Naive thymus-derived CD8-positive, alpha-beta T cell (primary cell): Measurements from ENCODE around the gene MNAT1. TPM values are rescaled to one million over a fixed set of nuclear protein-coding genes. Genes with fewer than 3 reads are reported as not detected.

Source experiments
- ATAC-seq, 2 donors: fragments of 150-1000 bp; cut with Tn5 transposase in 1 of 2; sonication (Bioruptor Pico), chemical (Tn5 transposase) in 1 of 2; 1 replicate in 1 of 2; 2 replicates in 1 of 2; pipeline ENCODE4 v1.10.0; 2021; ENCODE audit warnings: mild to moderate bottlenecking in 2 of 2, moderate library complexity in 2 of 2
- POLR2A ChIA-PET: fragments of 350-600 bp; sonication (Branson Sonifier 250); formaldehyde crosslinking; loops from one replicate; lab custom pipeline; 2021; ENCODE audit warnings: antibody characterized with exemption; lab: Charles Lee
- DNase-seq, 10 donors: peaks; one replicate each; pipeline versions ENCODE4 v3.0.0 to v3.0.0-alpha.2; 2020 to 2022
- H3K27ac Mint-ChIP-seq, 10 donors: one replicate each; pipeline ENCODE4 v1.8.0; 2020 to 2022; ENCODE audit warnings: mild to moderate bottlenecking in 10 of 10, mixed read lengths in 10 of 10, moderate library complexity in 4 of 10, inconsistent platforms in 1 of 10
- H3K27me3 Mint-ChIP-seq, 5 donors: one replicate each; pipeline ENCODE4 v1.8.0; 2021 to 2022; ENCODE audit warnings: mixed read lengths in 5 of 5
- H3K36me3 Mint-ChIP-seq, 3 donors: one replicate each; pipeline ENCODE4 v1.8.0; 2020 to 2022; ENCODE audit warnings: mixed read lengths in 3 of 3, mild to moderate bottlenecking in 2 of 3, inconsistent platforms in 1 of 3
- H3K4me1 Mint-ChIP-seq, 4 donors: one replicate each; pipeline ENCODE4 v1.8.0; 2021 to 2022; ENCODE audit warnings: mixed read lengths in 4 of 4
- H3K4me3 Mint-ChIP-seq, 10 donors: one replicate each; pipeline ENCODE4 v1.8.0; 2020 to 2022; ENCODE audit warnings: mild to moderate bottlenecking in 10 of 10, mixed read lengths in 10 of 10, moderate library complexity in 6 of 10, inconsistent platforms in 1 of 10
- H3K9me3 Mint-ChIP-seq, 9 donors: one replicate each; pipeline ENCODE4 v1.8.0; 2020 to 2022; ENCODE audit warnings: mixed read lengths in 9 of 9, mild to moderate bottlenecking in 3 of 9, inconsistent platforms in 1 of 9, moderate library complexity in 1 of 9
- polyA plus RNA-seq, 3 donors: library from polyadenylated mRNA; unstranded; fragments of 300-500 nt; fragmentation: Illumina TruSeq; gene quantifications; one replicate each; pipeline ENCODE4 v1.2.3, GENCODE V29; 2021
- total RNA-seq, 8 experiments: library from RNA in 2 of 8; stranded (reverse) in 2 of 8; gene quantifications; one replicate each; pipeline ENCODE4 v1.2.3 and lab custom pipeline; 2021 to 2026

The MNAT1 gene
- total RNA-seq (10 to 100 TPM; 19.1 to 19.6 TPM), polyA plus RNA-seq (10 to 100 TPM; 16.4 to 21.7 (median 17.3) TPM), total RNA-seq (lab: John Stamatoyannopoulos, UW) (12.1 to 29.8 (median 14.5) reads per million in 6 experiments)

GRCh38 chr14:60734465-60735242, at the start of gene MNAT1:
MNAT1 (plus strand) TSS chr14:60734761; CDS start chr14:60734863, 102 bp downstream.
- peaks cover 0 to 27% (median 8%) of the 10 kb centered on the region in 5 donors for H3K27me3 Mint-ChIP-seq
- H3K4me1 Mint-ChIP-seq, result peaks cover 16 to 35% (median 34%) of the 10 kb centered on the region in 4 donors
- peak; percentile 97 to 98 for ATAC-seq
- peaks cover 0 to 4% (median 0%) of the 10 kb centered on the region in 9 donors for H3K9me3 Mint-ChIP-seq
- POLR2A ChIA-PET, result interaction anchor here (0.6 to 0.8 kb wide), 2 partner anchors 14 to 246 kb away, joined by 3 read pairs; partner anchors contain the start of genes SLC38A6 and TRMT5
- peak within 1 kb of the TSS; percentile 89 to 100 (median 98) for H3K27ac Mint-ChIP-seq
- H3K4me3 Mint-ChIP-seq, result peak within 1 kb of the TSS; percentile 95 to 100 (median 99)
- peak; percentile 60 to 86 (median 76) for DNase-seq
- H3K36me3 Mint-ChIP-seq, result peaks cover 0 to 4% (median 3%) of the 10 kb centered on the region in 3 donors

DNA sequence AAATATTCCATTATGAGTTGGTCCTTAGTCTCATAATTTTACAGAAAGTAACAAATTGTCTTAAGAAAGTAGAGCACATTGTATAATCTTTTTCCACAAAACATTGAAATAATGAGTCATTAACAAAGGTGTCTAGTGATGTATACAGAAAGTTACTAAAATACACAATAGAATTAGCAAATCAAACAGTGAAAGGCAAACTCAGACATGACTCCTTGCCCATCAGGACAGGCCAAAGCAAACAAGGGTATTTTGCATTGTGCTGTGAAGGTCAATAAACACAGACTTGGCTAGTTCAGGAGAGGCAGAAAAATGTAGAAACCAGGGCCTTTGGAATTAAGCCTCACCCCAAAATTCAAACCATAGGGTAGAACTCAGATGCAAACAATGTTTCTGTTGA, 47.7 kb upstream of the MNAT1 start:
- DNase-seq (no peak), ATAC-seq (no peak)
- Mint-ChIP-seq H3K27ac (no peak overlapping the region), H3K27me3 (peaks cover 0 to 21% (median 6%) of the 10 kb centered on the region in 5 donors), H3K9me3 (peaks cover 0 to 5% (median 0%) of the 10 kb centered on the region in 9 donors), H3K4me3 (no peak overlapping the region), H3K4me1 (no peaks in the 10 kb centered on the region), H3K36me3 (no peaks in the 10 kb centered on the region)
- POLR2A ChIA-PET, result no interaction called here

DNA sequence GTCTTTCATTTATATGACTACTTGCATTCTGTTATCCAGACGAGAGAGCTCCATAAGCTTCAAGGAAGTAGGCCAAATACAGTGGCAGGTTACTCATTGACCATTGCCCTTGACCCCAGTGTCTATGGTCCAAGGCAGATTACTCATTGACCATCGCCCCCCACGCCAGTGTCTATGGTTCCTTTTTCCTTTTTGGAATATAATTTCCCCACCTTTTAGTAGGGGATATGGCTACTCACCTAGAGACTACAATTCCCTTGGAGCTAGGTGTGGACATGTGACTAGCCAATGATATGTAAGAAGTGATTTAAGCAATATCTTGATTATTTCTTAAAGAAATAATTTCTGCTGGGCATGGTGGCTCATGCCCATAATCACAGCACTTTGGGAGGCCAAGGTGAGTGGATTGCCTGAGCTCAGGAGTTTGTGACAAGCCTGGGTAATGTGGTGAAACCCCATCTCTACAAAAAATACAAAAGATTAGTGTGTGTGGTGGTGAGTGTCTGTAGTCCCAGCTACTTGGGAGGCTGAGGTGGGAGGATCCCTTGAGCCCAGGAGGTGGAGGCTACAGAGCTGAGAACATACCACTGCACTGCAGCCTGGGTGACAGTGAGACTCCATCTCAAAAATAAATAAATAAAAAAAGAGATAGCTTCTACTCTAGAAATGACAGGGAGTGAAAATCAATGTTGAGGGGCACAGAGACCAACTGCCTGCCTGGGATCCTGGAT, 43.0 kb upstream of the MNAT1 start:
- no peak for DNase-seq
- Mint-ChIP-seq H3K4me1 (no peaks in the 10 kb centered on the region), H3K4me3 (no peak overlapping the region), H3K9me3 (peaks cover 0 to 4% (median 0%) of the 10 kb centered on the region in 9 donors), H3K27ac (peak overlapping the region in 1 of 10 donors; percentile 81), H3K36me3 (no peaks in the 10 kb centered on the region), H3K27me3 (peaks cover 4 to 20% (median 8%) of the 10 kb centered on the region in 5 donors)
- no peak for ATAC-seq
- POLR2A ChIA-PET, result interaction anchor here (0.6 kb wide), 1 partner anchor 11 kb away, joined by 5 read pairs; no protein-coding TSS in a partner anchor

GRCh38 chr14:60695327-60695726, 39.2 kb upstream of the MNAT1 start:
- no peak for ATAC-seq
- Mint-ChIP-seq H3K4me3 (no peak overlapping the region), H3K36me3 (peaks cover 0 to 12% (median under 1%) of the 10 kb centered on the region in 3 donors), H3K4me1 (no peaks in the 10 kb centered on the region), H3K27me3 (peaks cover 4 to 50% (median 17%) of the 10 kb centered on the region in 5 donors), H3K9me3 (peaks cover 6 to 26% (median 16%) of the 10 kb centered on the region in 9 donors), H3K27ac (no peak overlapping the region)
- POLR2A ChIA-PET, result no interaction called here
- no peak for DNase-seq

- H3K4me1 Mint-ChIP-seq, result no peaks in the 10 kb centered on the region
- no peak for DNase-seq
- no peak overlapping the region for H3K4me3 Mint-ChIP-seq
- peaks cover 10 to 53% (median 32%) of the 10 kb centered on the region in 9 donors for H3K9me3 Mint-ChIP-seq
- POLR2A ChIA-PET, result no interaction called here
- peaks cover 3 to 22% (median 10%) of the 10 kb centered on the region in 3 donors for H3K36me3 Mint-ChIP-seq
- no peak for ATAC-seq
- no peak overlapping the region for H3K27ac Mint-ChIP-seq
- peaks cover 5 to 51% (median 24%) of the 10 kb centered on the region in 5 donors for H3K27me3 Mint-ChIP-seq
These were observed 34.0 kb upstream of the MNAT1 start for GRCh38 chr14:60700598-60700997.

GRCh38 chr14:60705100-60705499, 29.5 kb upstream of the MNAT1 start:
- Mint-ChIP-seq H3K27me3 (peaks cover 10 to 43% (median 18%) of the 10 kb centered on the region in 5 donors), H3K9me3 (peaks cover 4 to 29% (median 18%) of the 10 kb centered on the region in 9 donors), H3K4me3 (no peak overlapping the region), H3K4me1 (no peaks in the 10 kb centered on the region), H3K27ac (no peak overlapping the region), H3K36me3 (peaks cover 3 to 12% (median 10%) of the 10 kb centered on the region in 3 donors)
- DNase-seq (no peak), ATAC-seq (no peak)
- POLR2A ChIA-PET, result no interaction called here

GRCh38 chr14:60707858-60708257, 26.7 kb upstream of the MNAT1 start:
- ATAC-seq (no peak), DNase-seq (no peak)
- H3K27me3 Mint-ChIP-seq, result peaks cover 10 to 43% (median 22%) of the 10 kb centered on the region in 5 donors
- H3K27ac Mint-ChIP-seq, result no peak overlapping the region
- POLR2A ChIA-PET, result no interaction called here
- no peaks in the 10 kb centered on the region for H3K36me3 Mint-ChIP-seq
- H3K4me1 Mint-ChIP-seq, result no peaks in the 10 kb centered on the region
- no peak overlapping the region for H3K4me3 Mint-ChIP-seq
- peaks cover 0 to 7% (median 0%) of the 10 kb centered on the region in 9 donors for H3K9me3 Mint-ChIP-seq

GRCh38 chr14:60710494-60710893, 24.1 kb upstream of the MNAT1 start:
- H3K9me3 Mint-ChIP-seq, result no peaks in the 10 kb centered on the region
- no peak overlapping the region for H3K27ac Mint-ChIP-seq
- H3K4me3 Mint-ChIP-seq, result no peak overlapping the region
- H3K4me1 Mint-ChIP-seq, result no peaks in the 10 kb centered on the region
- no peak for DNase-seq
- peaks cover 5 to 45% (median 18%) of the 10 kb centered on the region in 5 donors for H3K27me3 Mint-ChIP-seq
- no peaks in the 10 kb centered on the region for H3K36me3 Mint-ChIP-seq
- POLR2A ChIA-PET, result no interaction called here
- ATAC-seq, result no peak

DNA sequence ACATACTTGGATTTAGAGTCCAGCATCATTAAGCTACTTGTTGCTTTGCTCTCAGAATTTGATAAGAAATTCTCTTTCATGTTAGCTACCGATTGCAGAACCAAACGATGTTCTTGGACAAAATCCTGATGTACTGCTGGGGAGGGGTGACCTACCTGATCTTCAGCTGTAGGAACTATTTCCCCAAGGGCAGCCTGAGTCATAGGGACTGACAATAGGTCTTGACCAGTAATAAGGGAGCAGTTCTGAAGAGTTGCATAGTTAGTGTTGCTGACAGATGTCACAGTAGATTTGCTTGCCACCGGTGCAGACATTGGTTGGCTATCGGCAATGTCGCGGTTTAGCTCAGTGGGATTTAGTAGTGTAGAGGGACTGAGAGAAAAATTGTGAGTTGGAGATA, 21.0 kb upstream of the MNAT1 start:
- Mint-ChIP-seq H3K27me3 (peaks cover 4 to 38% (median 26%) of the 10 kb centered on the region in 5 donors), H3K9me3 (no peaks in the 10 kb centered on the region), H3K4me1 (no peaks in the 10 kb centered on the region), H3K27ac (peak overlapping the region in 1 of 10 donors; percentile 24), H3K36me3 (no peaks in the 10 kb centered on the region), H3K4me3 (no peak overlapping the region)
- ATAC-seq, result no peak
- no peak for DNase-seq
- POLR2A ChIA-PET, result no interaction called here

GRCh38 chr14:60720391-60720790, 14.2 kb upstream of the MNAT1 start:
- ATAC-seq (no peak), DNase-seq (no peak)
- Mint-ChIP-seq H3K36me3 (no peaks in the 10 kb centered on the region), H3K4me1 (peaks cover 13 to 32% (median 22%) of the 10 kb centered on the region in 4 donors), H3K4me3 (peak overlapping the region in 9 of 10 donors; percentile 41 to 91 (median 74)), H3K9me3 (no peaks in the 10 kb centered on the region), H3K27me3 (peaks cover 29 to 68% (median 49%) of the 10 kb centered on the region in 5 donors), H3K27ac (no peak overlapping the region)
- POLR2A ChIA-PET, result no interaction called here

DNA sequence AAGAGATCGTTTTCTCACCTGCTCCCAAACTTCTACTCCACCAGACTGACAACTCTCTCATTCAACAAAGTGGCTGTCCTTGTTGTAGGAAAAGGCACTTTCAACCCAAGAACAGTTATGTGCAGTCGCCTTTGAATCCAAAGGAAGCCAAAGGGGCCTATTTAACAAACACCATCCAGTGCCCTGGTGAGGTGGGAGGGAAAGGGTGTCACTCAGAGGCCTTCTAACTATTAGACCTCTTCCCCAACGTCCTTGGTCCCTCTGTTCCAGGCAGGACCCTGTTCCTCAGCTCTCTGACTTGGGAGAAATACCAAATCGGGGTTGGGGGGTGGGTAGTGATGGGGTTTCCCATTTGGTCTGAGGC, 13.6 kb upstream of the MNAT1 start:
- H3K4me1 Mint-ChIP-seq, result peaks cover 13 to 32% (median 22%) of the 10 kb centered on the region in 4 donors
- peak overlapping the region; percentile 50 to 91 (median 74) for H3K4me3 Mint-ChIP-seq
- POLR2A ChIA-PET, result no interaction called here
- H3K27me3 Mint-ChIP-seq, result peaks cover 32 to 71% (median 50%) of the 10 kb centered on the region in 5 donors
- no peaks in the 10 kb centered on the region for H3K36me3 Mint-ChIP-seq
- H3K9me3 Mint-ChIP-seq, result no peaks in the 10 kb centered on the region
- DNase-seq (no peak), ATAC-seq (no peak)
- peak overlapping the region in 3 of 10 donors; percentile 37 to 54 (median 44) for H3K27ac Mint-ChIP-seq

- no peaks in the 10 kb centered on the region for H3K36me3 Mint-ChIP-seq
- ATAC-seq (peak; percentile 61 to 75), DNase-seq (peak; percentile 18 to 74 (median 42))
- H3K4me3 Mint-ChIP-seq, result peak overlapping the region; percentile 85 to 91 (median 89)
- no peaks in the 10 kb centered on the region for H3K9me3 Mint-ChIP-seq
- peak overlapping the region in 3 of 10 donors; percentile 37 to 54 (median 44) for H3K27ac Mint-ChIP-seq
- peaks cover 32 to 72% (median 50%) of the 10 kb centered on the region in 5 donors for H3K27me3 Mint-ChIP-seq
- H3K4me1 Mint-ChIP-seq, result peaks cover 13 to 32% (median 22%) of the 10 kb centered on the region in 4 donors
- POLR2A ChIA-PET, result no interaction called here
These were observed 13.0 kb upstream of the MNAT1 start for GRCh38 chr14:60721326-60722106.
